ENCODE results near the gene GABRP. TPM values are rescaled to one million over a fixed set of nuclear protein-coding genes. Genes with fewer than 3 reads are reported as not detected.

Gene GABRP
- total RNA-seq, 6 donors from 2014 or later, result 0.20 to 5.3 (median 0.28) TPM; not detected in 2

GRCh38 chr5:170769246-170769645 is 14.3 kb upstream of the GABRP start:
- H3K9me3 ChIP-seq, result no peaks in the 10 kb centered on the region
- no peaks in the 10 kb centered on the region for H3K4me1 ChIP-seq
- H3K27me3 ChIP-seq, result no peaks in the 10 kb centered on the region
- TF ChIP-seq POLR2A (IDR thresholded peaks at IDR 0.05), result no peak
- no peak for TF ChIP-seq POLR2AphosphoS5 (IDR thresholded peaks at IDR 0.05)
- no peak for TF ChIP-seq CTCF (IDR thresholded peaks at IDR 0.05)
- TF ChIP-seq EP300 (IDR thresholded peaks at IDR 0.05), result no peak
- DNase-seq (no peak), ATAC-seq (ENCODE audit: low FRiP score in 2 of 2) (no peak)
- WGBS, 2 donors, result 46 to 69% methylated on average over 6 of the region's 6 CpGs
- H3K36me3 ChIP-seq, result no peaks in the 10 kb centered on the region
- no peak overlapping the region for H3K4me3 ChIP-seq
- H3K27ac ChIP-seq, result no peak overlapping the region

GRCh38 chr5:170769898-170770416 is 13.6 kb upstream of the GABRP start:
- 80 to 86% methylated on average over 5 of the region's 5 CpGs for WGBS, 2 donors
- no peak for ATAC-seq (ENCODE audit: low FRiP score in 2 of 2)

GRCh38 chr5:170771496-170771895 is 12.0 kb upstream of the GABRP start:
- Histone ChIP-seq H3K27me3 (no peaks in the 10 kb centered on the region), H3K4me3 (no peak overlapping the region), H3K27ac (no peak overlapping the region), H3K4me1 (no peaks in the 10 kb centered on the region), H3K9me3 (no peaks in the 10 kb centered on the region), H3K36me3 (no peaks in the 10 kb centered on the region)
- no peak for TF ChIP-seq EP300 (IDR thresholded peaks at IDR 0.05)
- TF ChIP-seq POLR2A (IDR thresholded peaks at IDR 0.05), result no peak
- no peak for TF ChIP-seq CTCF (IDR thresholded peaks at IDR 0.05)
- no peak for ATAC-seq (ENCODE audit: low FRiP score in 2 of 2)
- DNase-seq, result no peak
- 90 to 92% methylated on average over 15 of the region's 15 CpGs for WGBS, 2 donors

More at GRCh38 chr5:170769898-170770416, 13.6 kb upstream of the GABRP start:
- Histone ChIP-seq H3K9me3 (no peaks in the 10 kb centered on the region), H3K27me3 (no peaks in the 10 kb centered on the region), H3K36me3 (no peaks in the 10 kb centered on the region), H3K4me1 (no peaks in the 10 kb centered on the region), H3K4me3 (no peak overlapping the region), H3K27ac (no peak overlapping the region)
- TF ChIP-seq POLR2AphosphoS5 (IDR thresholded peaks at IDR 0.05), result no peak
- TF ChIP-seq EP300 (IDR thresholded peaks at IDR 0.05), result no peak
- no peak for TF ChIP-seq CTCF (IDR thresholded peaks at IDR 0.05)
- no peak for TF ChIP-seq POLR2A (IDR thresholded peaks at IDR 0.05)
- no peak for DNase-seq

- no peak overlapping the region for H3K4me3 ChIP-seq
- H3K4me1 ChIP-seq, result no peaks in the 10 kb centered on the region
- H3K27ac ChIP-seq, result no peak overlapping the region
- no peaks in the 10 kb centered on the region for H3K36me3 ChIP-seq
- TF ChIP-seq POLR2A (IDR thresholded peaks at IDR 0.05) (no peak), CTCF (IDR thresholded peaks at IDR 0.05) (no peak), POLR2AphosphoS5 (IDR thresholded peaks at IDR 0.05) (no peak), EP300 (IDR thresholded peaks at IDR 0.05) (no peak)
- no peaks in the 10 kb centered on the region for H3K27me3 ChIP-seq
- H3K9me3 ChIP-seq, result no peaks in the 10 kb centered on the region
- WGBS, 2 donors, result 84 to 89% methylated on average over 8 to 11 of the region's 12 CpGs
- ATAC-seq (ENCODE audit: low FRiP score in 2 of 2) (no peak), DNase-seq (no peak)
Measured at GRCh38 chr5:170773024-170773985, 10.2 kb upstream of the GABRP start.
